ENCODE measurements around the gene CLRN3.
A peak's percentile ranks its signal among the peaks of the same experiment; 100 is the strongest.

Gene CLRN3

DNA sequence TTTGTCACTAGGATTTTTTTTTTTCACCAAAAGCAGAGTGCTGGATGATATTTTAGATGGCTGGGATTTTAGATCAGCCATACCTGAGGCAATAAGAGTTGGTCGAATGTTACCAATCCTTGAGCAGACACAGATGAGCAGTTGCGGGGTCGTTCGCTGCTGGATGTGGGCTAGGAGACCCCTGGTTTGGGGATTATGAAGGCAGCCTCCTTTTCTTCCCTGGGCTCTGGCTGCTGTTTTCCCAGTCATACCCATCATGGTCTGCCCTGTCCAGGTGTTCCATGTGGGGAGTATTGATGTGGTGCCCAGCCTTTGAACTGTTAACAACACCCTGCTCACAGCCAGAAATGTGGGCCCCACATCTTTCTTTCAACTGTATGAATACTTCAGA lies 19.1 kb upstream of the CLRN3 start:
- TF ChIP-seq, protein P1, sequence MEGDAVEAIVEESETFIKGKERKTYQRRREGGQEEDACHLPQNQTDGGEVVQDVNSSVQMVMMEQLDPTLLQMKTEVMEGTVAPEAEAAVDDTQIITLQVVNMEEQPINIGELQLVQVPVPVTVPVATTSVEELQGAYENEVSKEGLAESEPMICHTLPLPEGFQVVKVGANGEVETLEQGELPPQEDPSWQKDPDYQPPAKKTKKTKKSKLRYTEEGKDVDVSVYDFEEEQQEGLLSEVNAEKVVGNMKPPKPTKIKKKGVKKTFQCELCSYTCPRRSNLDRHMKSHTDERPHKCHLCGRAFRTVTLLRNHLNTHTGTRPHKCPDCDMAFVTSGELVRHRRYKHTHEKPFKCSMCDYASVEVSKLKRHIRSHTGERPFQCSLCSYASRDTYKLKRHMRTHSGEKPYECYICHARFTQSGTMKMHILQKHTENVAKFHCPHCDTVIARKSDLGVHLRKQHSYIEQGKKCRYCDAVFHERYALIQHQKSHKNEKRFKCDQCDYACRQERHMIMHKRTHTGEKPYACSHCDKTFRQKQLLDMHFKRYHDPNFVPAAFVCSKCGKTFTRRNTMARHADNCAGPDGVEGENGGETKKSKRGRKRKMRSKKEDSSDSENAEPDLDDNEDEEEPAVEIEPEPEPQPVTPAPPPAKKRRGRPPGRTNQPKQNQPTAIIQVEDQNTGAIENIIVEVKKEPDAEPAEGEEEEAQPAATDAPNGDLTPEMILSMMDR (IDR thresholded peaks at IDR 0.05; ENCODE audit: low read depth, low read length, missing control alignments) = no peak
- H3K4me3 ChIP-seq (replicated peaks; ENCODE audit: low read depth, low read length) = no peak overlapping the region

DNA sequence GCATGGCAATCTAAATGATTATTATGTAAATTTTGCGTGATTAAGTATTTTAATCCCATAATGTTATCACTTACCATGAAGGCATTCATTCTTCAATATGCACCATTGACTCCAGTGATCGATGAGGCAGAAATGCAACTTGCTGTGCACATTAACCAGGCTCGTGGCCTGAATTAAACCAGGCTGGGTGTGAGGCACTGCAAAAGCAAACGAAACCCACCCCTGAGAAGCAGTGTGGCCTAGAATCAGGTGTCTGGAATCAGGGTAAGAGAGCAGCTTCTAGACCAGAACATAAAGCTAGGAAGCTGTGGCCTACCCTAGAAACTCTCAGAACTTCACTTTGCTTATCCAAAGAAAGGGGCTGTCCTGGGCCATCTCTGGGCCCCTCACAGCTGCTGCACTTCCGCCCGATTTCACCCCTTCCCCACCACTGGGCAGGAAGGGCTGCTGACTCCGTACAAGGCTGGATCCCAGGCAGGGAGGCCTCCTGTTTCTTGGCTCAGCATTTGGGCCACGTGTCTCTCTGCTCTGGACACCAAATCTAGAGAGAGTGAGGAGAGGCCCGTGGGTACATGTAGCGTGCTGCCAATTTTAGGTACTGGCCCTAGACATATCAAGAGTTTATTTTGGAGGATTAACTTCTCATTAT lies 18.6 kb upstream of the CLRN3 start:
- TF ChIP-seq, protein P1 (IDR thresholded peaks at IDR 0.05; ENCODE audit: low read depth, low read length, missing control alignments) = no peak
- H3K4me3 ChIP-seq (replicated peaks; ENCODE audit: low read depth, low read length) = no peak overlapping the region
- no peak for DNase-seq (ENCODE audit: extremely low read depth, low read depth)

More for the DNA sequence above, 19.1 kb upstream of the CLRN3 start:
- no peak for DNase-seq (ENCODE audit: extremely low read depth, low read depth)

GRCh38 chr10:127910464-127910770 lies 17.7 kb upstream of the CLRN3 start:
- DNase-seq (ENCODE audit: extremely low read depth, low read depth) = no peak
- H3K4me3 ChIP-seq (replicated peaks; ENCODE audit: low read depth, low read length) = no peak overlapping the region
- TF ChIP-seq, protein P1 (IDR thresholded peaks at IDR 0.05; ENCODE audit: low read depth, low read length, missing control alignments) = no peak

DNA sequence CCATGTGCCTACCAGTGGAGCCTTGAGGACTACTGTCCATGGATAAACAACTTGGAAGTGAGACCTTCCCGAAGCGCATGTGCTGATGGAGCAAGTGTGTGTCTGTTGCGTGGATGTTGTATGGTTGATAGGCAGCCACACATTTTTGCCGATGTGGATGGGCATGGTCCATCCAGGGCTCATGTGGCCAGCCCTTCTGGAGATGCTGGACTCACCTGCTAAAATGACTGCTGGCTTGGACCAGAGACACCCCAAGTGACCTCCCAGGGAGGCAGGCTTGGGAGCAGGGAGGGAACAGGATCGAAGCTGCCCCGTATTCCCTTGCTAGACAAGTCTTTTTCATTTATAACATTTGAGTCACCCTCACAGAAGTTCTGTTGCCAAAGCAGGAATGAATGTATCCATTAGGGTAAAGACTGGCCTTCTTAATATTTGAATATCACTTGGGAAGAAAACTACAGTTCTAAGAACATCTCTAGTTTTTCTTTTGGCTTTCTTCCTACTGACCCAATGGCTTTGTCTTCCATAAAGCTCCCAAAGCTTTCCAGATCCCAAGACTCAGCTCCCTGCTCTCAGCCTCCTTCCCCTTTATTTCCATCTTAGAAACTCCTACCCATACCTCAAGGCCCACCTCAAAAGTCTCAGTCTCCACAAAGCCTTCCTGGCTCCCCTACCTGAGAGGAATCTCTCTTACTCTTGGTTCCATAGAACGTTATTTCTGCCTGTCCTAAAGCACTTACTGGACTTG lies 17.1 kb upstream of the CLRN3 start:
- TF ChIP-seq, protein P1 (IDR thresholded peaks at IDR 0.05; ENCODE audit: low read depth, low read length, missing control alignments) = no peak
- no peak for DNase-seq (ENCODE audit: extremely low read depth, low read depth)
- no peak overlapping the region for H3K4me3 ChIP-seq (replicated peaks; ENCODE audit: low read depth, low read length)

DNA sequence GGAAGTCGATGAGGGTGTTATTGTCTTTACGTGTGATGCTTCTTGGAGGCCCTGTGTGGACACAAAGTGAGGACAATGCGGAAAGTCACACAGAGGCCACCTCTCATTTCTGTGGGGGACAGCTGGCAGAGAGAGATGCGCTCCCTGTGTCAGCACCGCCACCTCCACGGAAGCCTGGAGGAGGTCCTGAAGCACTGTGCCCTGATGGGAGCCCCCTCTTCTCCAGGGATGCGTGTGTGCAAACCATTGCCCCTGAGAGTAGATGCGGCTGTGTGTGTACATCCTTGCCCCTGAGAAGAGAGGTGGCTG lies 16.2 kb upstream of the CLRN3 start:
- no peak overlapping the region for H3K4me3 ChIP-seq (replicated peaks; ENCODE audit: low read depth, low read length)
- no peak for DNase-seq (ENCODE audit: extremely low read depth, low read depth)
- TF ChIP-seq, protein P1 (IDR thresholded peaks at IDR 0.05; ENCODE audit: low read depth, low read length, missing control alignments) = no peak

- peak overlapping the region; percentile 36 for H3K4me3 ChIP-seq (replicated peaks; ENCODE audit: low read depth, low read length)
- TF ChIP-seq, protein P1 (IDR thresholded peaks at IDR 0.05; ENCODE audit: low read depth, low read length, missing control alignments) = no peak
- peak; percentile 59 for DNase-seq (ENCODE audit: extremely low read depth, low read depth)
Measured at GRCh38 chr10:127908106-127908958, 15.6 kb upstream of the CLRN3 start.
